Stimulated activated naive CD8-positive, alpha-beta T cell treated with anti-CD3 and anti-CD28 coated beads, Interleukin-15, Interleukin-2, amounts not matched to agents 100 ng/mL and 50 ng/mL, for 24 hours (primary cell): ENCODE data around the gene SLC35D2.
"Not testable (repeated sequence)": the region's sequence is repeated elsewhere in the genome, so short reads cannot be mapped to it uniquely, and the experiment has no call there.

ENCODE experiments used
- H3K27ac Mint-ChIP-seq: one replicate; pipeline ENCODE4 v1.8.0; 2021; ENCODE audit warnings: mild to moderate bottlenecking, mixed read lengths
- H3K27me3 Mint-ChIP-seq: one replicate; pipeline ENCODE4 v1.8.0; 2021; ENCODE audit warnings: mixed read lengths
- H3K36me3 Mint-ChIP-seq: one replicate; pipeline ENCODE4 v1.8.0; 2021; ENCODE audit warnings: low read depth, mixed read lengths
- H3K4me1 Mint-ChIP-seq: one replicate; pipeline ENCODE4 v1.8.0; 2021; ENCODE audit warnings: low read depth, mixed read lengths
- H3K4me3 Mint-ChIP-seq: one replicate; pipeline ENCODE4 v1.8.0; 2021; ENCODE audit warnings: mild to moderate bottlenecking, mixed read lengths
- H3K9me3 Mint-ChIP-seq: one replicate; pipeline ENCODE4 v1.8.0; 2021; ENCODE audit warnings: mixed read lengths

The SLC35D2 gene

DNA sequence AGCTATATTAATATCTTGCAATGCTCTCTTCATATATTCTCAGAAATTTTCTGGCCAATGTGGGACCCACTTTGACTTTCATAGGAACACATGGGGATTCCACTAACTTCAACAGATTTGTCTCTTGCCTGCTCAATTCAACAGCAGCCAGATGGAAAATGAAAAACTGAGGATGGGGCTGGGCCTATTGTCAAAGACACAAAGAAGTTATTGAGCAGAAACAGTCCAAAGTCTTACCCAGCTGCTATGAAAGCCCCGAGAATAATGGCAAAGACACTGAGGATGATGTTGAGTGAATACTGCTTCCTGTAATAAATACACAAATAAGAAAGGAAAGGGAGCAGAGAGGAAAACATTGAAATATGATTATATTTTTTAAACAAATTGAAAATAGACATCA, 32.6 kb downstream of the SLC35D2 start:
- Mint-ChIP-seq H3K36me3 (peaks cover 14% of the 10 kb centered on the region), H3K9me3 (no peaks in the 10 kb centered on the region), H3K4me3 (no peak overlapping the region), H3K27me3 (no peaks in the 10 kb centered on the region), H3K27ac (no peak overlapping the region), H3K4me1 (no peaks in the 10 kb centered on the region)

DNA sequence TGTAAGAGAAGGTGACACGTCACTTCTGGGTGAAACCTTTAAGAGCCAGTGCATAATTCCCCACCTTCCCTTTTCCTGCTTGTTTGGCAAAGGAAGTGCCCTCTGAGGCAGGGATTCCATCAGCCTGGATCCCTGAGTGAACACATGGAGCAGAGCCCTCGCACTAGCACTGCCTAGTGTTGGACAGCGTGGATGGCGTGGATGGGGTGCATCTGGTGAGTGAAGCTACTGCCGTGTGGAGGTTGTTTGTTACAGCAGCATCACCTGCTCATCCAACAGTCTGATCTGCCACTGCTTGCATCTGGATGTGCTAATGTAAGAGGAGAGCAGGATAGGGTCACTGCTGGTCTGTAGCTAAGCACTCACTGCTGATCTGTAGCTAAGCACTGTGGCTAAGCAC, 35.2 kb downstream of the SLC35D2 start:
- Mint-ChIP-seq H3K4me1 (peaks cover 11% of the 10 kb centered on the region), H3K4me3 (no peak overlapping the region), H3K27me3 (no peaks in the 10 kb centered on the region), H3K36me3 (peaks cover 14% of the 10 kb centered on the region), H3K27ac (no peak overlapping the region), H3K9me3 (no peaks in the 10 kb centered on the region)

DNA sequence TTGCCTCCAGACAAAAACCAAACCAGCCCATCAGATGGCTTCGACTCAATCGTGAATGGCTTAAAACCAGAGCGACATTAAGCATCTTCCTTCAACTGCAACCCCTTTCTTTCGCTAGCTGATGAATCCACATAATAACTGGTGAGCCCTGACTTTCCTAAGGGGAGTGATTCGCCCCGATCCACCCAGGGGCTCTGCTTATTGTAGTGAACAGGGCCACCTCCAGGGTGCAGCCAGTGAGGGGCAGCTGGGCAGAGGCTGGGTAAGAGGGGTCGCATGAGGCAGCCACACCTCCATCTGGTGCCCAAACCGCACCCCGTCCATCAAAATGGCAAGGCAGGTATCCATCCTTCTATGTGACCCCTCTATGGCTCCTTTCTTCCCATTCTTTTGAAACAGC, 38.0 kb downstream of the SLC35D2 start:
- Mint-ChIP-seq H3K9me3 (no peaks in the 10 kb centered on the region), H3K36me3 (peaks cover 14% of the 10 kb centered on the region), H3K27me3 (no peaks in the 10 kb centered on the region), H3K4me1 (peaks cover 11% of the 10 kb centered on the region), H3K4me3 (no peak overlapping the region), H3K27ac (no peak overlapping the region)

DNA sequence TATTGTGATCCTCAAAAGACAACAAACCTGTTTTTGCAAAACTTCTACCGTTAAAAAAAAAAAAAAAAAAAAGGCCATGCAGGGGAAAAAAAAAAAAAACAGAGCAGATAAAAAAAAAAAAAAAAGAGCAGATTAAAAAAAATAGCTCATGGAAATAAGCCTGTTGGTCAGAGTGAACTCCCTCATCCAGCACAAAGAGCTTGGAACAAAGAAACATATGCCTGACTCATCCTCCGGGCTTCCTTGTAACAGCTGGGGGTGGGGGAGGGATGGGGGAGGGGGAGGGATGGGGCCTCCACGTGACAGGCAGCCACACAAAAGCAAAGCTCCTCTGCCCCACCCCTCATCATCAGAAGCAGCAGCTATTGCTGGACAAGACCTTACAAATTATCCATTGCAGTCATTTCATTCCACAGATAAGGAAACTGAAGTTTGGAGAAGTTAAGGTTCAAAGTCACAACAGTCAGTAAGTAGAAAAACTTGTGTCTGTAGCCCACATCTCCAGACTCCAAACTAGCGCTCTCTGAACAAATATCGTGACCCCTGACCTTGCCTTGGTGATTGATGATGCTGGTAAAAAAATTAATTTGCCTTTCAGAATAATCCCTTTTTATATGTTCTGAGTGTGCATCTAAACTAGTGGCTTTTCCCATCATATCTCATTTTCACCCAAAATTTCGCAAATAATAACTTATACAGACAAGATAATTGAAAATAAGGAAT, 38.9 kb downstream of the SLC35D2 start:
- Mint-ChIP-seq H3K36me3 (peaks cover 14% of the 10 kb centered on the region), H3K27me3 (no peaks in the 10 kb centered on the region), H3K9me3 (no peaks in the 10 kb centered on the region), H3K27ac (no peak overlapping the region), H3K4me3 (no peak overlapping the region), H3K4me1 (peaks cover 17% of the 10 kb centered on the region)

DNA sequence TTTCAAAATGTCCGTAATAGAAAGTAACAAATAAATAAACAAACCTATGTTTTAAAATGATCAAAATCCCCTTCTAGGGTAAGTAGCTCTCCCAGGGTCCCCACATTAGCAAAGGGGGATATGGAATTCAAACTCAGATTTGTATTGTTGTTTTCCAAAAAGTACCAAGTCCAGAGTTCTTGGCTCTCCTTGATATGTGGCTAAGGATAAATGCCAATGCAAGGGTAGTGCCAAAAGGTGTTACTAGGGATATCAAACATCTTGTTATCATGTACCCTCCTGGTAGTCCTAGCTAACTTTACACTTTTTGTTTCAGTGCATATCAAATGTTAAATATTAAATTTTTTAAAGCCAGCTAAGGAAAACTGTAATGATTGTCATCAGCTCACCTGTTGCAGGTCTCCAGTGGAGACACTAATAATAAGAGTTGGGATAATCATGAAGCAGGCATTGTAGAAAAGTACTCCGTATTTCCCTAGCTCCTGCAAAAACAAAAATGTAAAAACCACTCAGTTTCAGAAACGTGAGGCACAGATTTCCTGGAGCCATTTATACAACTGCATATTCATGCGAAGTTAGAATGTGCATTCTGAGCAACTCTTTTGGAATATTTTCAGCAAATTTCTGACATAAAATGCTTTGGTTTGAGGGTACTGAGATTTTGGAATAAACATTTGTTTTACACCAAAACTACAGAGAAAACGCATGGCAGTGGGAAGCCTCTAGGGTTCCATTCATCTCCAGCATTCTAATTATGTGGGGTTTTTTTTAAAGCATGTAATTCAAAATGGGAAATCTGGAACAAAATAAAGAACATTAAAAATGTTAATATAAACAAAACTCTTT, 39.8 kb downstream of the SLC35D2 start:
- Mint-ChIP-seq H3K9me3 (no peaks in the 10 kb centered on the region), H3K36me3 (peaks cover 8% of the 10 kb centered on the region), H3K4me3 (no peak overlapping the region), H3K27ac (no peak overlapping the region), H3K4me1 (peaks cover 19% of the 10 kb centered on the region), H3K27me3 (no peaks in the 10 kb centered on the region)

DNA sequence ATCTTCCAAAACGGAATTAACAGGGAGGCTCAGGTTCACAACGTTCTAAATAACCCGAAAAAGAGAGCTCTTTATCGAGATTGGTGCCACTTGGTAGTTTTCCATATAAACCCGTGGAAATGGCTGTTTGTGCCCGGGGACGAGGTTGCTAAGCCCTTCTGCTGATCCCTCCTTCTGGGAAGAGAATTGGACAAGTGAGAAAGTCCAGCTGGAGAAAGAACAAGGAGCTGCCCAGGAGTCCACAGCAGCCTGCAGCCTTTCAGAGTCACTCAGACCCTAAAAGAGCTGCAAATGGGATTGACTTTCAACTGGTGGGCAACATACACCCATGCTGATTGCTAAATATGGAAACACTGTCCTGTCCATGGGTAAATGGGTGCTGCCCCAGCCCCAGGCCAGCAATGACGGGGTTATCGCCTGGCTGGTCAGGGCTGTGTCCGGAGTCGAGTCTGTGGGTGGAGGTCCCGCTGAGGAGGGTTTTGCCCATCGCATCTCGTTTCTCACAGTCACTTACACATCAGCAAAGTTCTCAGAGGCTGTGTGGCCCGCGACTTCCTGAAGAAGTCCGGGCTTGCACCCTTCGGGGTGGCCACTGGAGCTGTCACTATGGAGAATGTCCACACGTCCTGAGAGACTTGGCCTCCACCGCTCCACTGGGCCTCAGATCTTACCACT, 40.8 kb downstream of the SLC35D2 start:
- H3K27me3 Mint-ChIP-seq = no peaks in the 10 kb centered on the region
- H3K4me3 Mint-ChIP-seq = no peak overlapping the region
- no peaks in the 10 kb centered on the region for H3K36me3 Mint-ChIP-seq
- no peak overlapping the region for H3K27ac Mint-ChIP-seq
- peaks cover 19% of the 10 kb centered on the region for H3K4me1 Mint-ChIP-seq
- no peaks in the 10 kb centered on the region for H3K9me3 Mint-ChIP-seq

DNA sequence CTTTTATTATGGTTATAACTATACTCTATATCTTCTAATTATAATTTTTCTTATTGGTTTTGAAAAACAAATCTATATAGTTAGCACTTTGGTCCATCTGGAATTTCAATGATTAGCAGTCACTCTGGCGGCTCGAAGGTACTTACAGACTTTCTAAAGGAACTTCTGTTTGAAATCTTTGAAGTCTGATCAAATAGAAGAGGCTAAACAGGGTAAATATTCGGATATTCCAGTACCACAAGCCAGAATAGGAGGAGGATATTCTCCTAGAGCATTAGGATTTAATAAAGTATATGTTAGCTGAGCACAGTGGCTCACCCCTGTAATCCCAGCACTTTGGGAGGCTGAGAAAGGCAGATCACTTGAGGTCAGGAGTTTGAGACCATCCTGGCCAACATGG, 42.8 kb downstream of the SLC35D2 start:
- H3K4me1 Mint-ChIP-seq = peaks cover 19% of the 10 kb centered on the region
- H3K36me3 Mint-ChIP-seq = no peaks in the 10 kb centered on the region
- H3K27me3 Mint-ChIP-seq = no peaks in the 10 kb centered on the region
- H3K4me3 Mint-ChIP-seq = no peak overlapping the region
- H3K27ac Mint-ChIP-seq = no peak overlapping the region
- no peaks in the 10 kb centered on the region for H3K9me3 Mint-ChIP-seq

DNA sequence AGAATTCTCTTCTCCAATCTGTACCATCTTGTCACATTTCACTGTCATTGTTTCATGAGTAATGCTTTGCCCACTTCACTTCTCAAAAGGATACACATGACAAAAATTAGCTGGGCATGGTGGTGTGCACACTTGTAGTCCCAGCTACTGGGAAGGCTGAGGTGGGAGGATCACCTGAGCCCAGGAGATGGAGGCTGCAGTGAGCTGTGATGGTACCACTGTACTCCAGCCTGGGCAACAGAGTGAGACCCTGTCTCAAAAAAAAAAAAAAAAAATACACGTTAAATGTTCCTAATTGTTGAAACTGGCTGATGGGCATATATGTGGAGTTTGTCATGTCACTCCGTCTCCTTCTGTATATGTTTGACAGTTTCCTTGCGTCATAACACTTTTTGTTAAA, 45.2 kb downstream of the SLC35D2 start:
- Mint-ChIP-seq H3K4me3 (no peak overlapping the region), H3K4me1 (peaks cover 8% of the 10 kb centered on the region), H3K9me3 (no peaks in the 10 kb centered on the region), H3K27ac (no peak overlapping the region), H3K27me3 (no peaks in the 10 kb centered on the region), H3K36me3 (no peaks in the 10 kb centered on the region)

DNA sequence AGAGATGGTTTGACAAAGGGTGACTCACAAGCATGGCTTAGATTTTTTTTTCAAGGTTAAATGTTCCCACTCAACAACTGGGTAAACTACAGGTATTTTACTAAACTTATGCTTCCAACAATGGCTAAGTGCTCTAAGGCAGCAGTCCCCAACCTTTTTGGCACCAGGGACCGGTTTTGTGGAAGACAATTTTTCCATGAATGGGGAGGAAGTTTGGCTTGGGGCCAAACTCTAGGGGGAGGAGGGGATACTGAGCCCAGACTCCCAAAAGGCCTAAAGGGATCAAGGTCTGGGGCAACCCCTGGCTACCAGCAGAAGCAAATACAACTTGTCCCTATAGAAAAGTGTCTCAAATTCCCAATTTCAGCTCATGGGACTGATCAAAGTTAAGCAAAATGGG, 49.6 kb downstream of the SLC35D2 start:
- Mint-ChIP-seq H3K9me3 (no peaks in the 10 kb centered on the region), H3K27ac (no peak overlapping the region), H3K27me3 (no peaks in the 10 kb centered on the region), H3K4me1 (no peaks in the 10 kb centered on the region), H3K4me3 (no peak overlapping the region), H3K36me3 (no peaks in the 10 kb centered on the region)

DNA sequence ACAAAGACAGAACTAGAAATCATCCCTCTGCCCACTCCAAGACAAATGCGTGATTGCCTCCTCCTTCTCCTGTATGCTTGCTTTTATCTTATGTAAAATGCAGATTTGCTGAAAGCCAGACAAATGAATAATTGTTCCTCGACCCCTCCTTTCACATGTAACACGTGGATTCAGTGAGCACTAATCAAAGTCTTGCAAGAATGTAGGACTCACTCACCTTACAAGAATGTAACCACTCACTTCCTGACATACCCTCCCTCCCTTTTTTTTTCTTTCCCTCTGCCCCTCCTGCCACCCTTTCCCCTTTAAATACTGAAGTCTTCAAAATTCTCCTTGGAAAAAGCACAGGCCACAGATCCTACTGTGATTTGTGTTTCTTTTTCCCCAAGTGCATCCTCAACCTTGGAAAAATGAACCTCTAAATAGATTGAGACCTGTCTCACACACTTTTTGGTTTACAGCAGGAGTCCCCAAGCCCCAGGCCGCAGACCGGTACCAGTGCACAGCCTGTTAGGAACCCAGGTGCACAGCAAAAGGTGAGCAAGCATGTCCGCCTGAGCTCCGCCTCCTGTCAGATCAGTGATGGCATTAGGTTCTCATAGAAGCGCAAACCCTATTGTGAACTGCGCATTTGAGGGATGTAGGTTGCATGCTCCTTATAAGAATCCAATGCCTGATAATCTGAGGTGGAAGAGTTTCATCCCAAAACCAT, 52.1 kb downstream of the SLC35D2 start:
- no peaks in the 10 kb centered on the region for H3K27me3 Mint-ChIP-seq
- H3K4me3 Mint-ChIP-seq = no peak overlapping the region
- H3K36me3 Mint-ChIP-seq = no peaks in the 10 kb centered on the region
- H3K9me3 Mint-ChIP-seq = no peaks in the 10 kb centered on the region
- no peak overlapping the region for H3K27ac Mint-ChIP-seq
- H3K4me1 Mint-ChIP-seq = no peaks in the 10 kb centered on the region

DNA sequence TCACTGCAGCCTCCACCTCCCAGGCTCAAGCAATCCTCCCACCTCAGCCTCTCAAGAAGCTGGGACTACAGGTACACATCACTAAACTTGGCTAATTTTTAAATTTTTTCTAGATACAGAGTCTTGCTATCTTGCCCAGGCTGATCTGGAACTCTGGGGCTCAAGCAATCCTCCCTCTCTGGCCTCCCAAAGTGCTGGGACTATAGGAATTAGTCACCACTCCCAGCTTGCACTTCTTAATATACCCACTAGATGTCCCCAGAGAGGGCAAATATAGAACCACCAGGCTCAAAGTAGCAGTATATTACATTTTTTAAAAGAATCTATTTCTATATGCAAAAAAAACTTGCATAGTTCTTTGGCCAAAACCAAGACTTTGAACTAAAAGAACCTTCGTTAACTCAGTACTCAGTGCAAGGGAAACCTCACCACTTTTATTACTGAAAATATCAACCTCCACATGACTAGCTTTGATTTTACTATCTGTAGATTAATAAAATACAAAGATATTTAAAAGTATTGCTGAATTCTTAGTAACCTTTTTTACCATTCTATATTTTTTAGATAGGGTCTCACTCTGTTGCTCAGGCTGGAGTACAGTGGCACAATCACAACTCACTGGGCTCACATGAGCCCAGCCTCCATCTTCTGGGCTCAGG, 55.7 kb downstream of the SLC35D2 start:
- Mint-ChIP-seq H3K36me3 (no peaks in the 10 kb centered on the region), H3K4me1 (no peaks in the 10 kb centered on the region), H3K9me3 (no peaks in the 10 kb centered on the region), H3K4me3 (no peak overlapping the region), H3K27ac (no peak overlapping the region), H3K27me3 (no peaks in the 10 kb centered on the region)

DNA sequence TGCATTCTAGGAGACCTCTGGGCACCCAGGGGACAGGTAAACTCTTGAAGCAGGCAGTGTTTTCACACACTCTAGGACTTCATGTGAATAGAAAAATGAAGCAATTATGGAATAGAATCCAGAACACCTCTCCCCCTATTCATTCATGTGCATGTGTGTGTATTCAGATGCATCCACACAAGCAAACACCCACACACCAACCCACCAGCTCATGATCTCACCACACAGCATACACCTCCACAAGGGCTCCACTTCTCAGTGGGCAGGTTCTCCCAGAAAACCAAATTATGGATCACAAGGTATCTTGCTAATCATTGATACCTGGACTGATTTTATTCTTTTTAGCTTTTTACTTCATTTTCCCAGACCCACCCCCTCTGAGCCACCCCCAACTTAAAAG, 60.3 kb downstream of the SLC35D2 start:
- Mint-ChIP-seq H3K9me3 (no peaks in the 10 kb centered on the region), H3K27me3 (no peaks in the 10 kb centered on the region), H3K27ac (no peak overlapping the region), H3K36me3 (no peaks in the 10 kb centered on the region), H3K4me1 (no peaks in the 10 kb centered on the region), H3K4me3 (no peak overlapping the region)

DNA sequence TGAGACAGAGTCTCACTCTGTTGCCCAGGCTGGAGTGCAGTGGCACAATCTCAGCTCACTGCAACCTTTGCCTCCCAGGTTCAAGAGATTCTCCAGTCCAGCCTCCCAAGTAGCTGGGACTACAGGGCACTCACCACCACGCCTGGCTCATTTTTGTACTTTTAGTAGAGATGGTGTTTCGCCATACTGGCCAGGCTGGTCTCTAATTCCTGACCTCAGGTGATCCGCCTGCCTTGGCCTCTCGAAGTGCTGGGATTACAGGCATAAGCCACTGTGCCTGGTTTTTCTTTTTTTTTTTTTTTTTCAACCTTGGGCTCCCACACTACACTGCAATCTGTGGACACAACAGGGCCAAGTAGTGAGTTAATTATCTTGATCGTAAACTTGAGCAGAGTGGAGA, 60.8 kb downstream of the SLC35D2 start:
- not testable (repeated sequence) for H3K9me3 Mint-ChIP-seq, H3K4me3 Mint-ChIP-seq, H3K27ac Mint-ChIP-seq, H3K27me3 Mint-ChIP-seq, H3K4me1 Mint-ChIP-seq, H3K36me3 Mint-ChIP-seq

DNA sequence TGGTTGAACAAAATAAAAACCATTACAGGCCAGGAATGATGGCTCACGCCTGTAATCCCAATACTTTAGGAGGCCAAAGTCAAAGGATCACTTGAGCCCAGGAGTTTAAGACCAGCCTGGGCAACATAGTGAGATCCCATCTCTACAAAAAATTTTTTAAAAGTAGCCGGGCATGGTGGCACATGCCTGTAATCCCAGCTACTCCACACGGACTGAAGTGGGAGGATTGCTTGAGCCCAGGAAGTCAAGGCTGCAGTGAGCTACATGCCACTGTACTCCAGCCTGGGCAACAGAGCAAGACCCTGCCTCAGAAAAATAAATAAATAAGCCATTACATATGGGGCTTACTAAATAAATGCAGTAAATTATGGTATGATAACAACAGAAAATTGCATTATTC, 61.3 kb downstream of the SLC35D2 start:
- H3K27me3 Mint-ChIP-seq, H3K4me3 Mint-ChIP-seq, H3K4me1 Mint-ChIP-seq, H3K9me3 Mint-ChIP-seq, H3K27ac Mint-ChIP-seq, H3K36me3 Mint-ChIP-seq: not testable (repeated sequence)
